Glomerular endothelial cell (primary cell): ENCODE results near the gene TMCC3. TPM values are rescaled to one million over a fixed set of nuclear protein-coding genes. Genes with fewer than 3 reads are reported as not detected.
"Not testable (repeated sequence)": the region's sequence is repeated elsewhere in the genome, so short reads cannot be mapped to it uniquely, and the experiment has no call there.

ENCODE experiments used
- DNase-seq: peaks from one replicate; pipeline ENCODE4 v3.0.0-alpha.2; 2011; ENCODE audit warnings: low read depth, low spot score; ENCODE audit errors: extremely low read depth
- total RNA-seq: library from RNA; depleted of rRNA; stranded (reverse); fragments of >200 nt; gene quantifications from 2 replicates; pipeline ENCODE4 v1.2.3, GENCODE V29; 2015

The TMCC3 gene
- total RNA-seq, 1 donor from 2014 or later, result 20.5 TPM

GRCh38 chr12:94604366-94604698 lies 46.0 kb downstream of the TMCC3 start:
- DNase-seq, result no peak

- no peak for DNase-seq
Observed at GRCh38 chr12:94603434-94604365, 46.7 kb downstream of the TMCC3 start.

- DNase-seq, result no peak
Observed at GRCh38 chr12:94602024-94602423, 48.3 kb downstream of the TMCC3 start.

- DNase-seq, result not testable (repeated sequence)
Observed at GRCh38 chr12:94601307-94601706, 49.0 kb downstream of the TMCC3 start.

- no peak for DNase-seq
Observed at GRCh38 chr12:94599189-94599588, 51.2 kb downstream of the TMCC3 start.

- no peak for DNase-seq
Observed at GRCh38 chr12:94597268-94597667, 53.1 kb downstream of the TMCC3 start.

GRCh38 chr12:94596596-94596995 lies 53.8 kb downstream of the TMCC3 start:
- no peak for DNase-seq

- no peak for DNase-seq
Observed at GRCh38 chr12:94595152-94595551, 55.2 kb downstream of the TMCC3 start.

- DNase-seq, result no peak
Observed at GRCh38 chr12:94594443-94594825, 55.9 kb downstream of the TMCC3 start.

- no peak for DNase-seq
Observed at GRCh38 chr12:94593822-94594442, 56.4 kb downstream of the TMCC3 start.

- not testable (repeated sequence) for DNase-seq
Observed at GRCh38 chr12:94592723-94593122, 57.6 kb downstream of the TMCC3 start.

- DNase-seq, result peak; percentile 62
Observed at GRCh38 chr12:94592080-94592479, 58.3 kb downstream of the TMCC3 start.

- no peak for DNase-seq
Observed at GRCh38 chr12:94590428-94590827, 59.9 kb downstream of the TMCC3 start.

- DNase-seq, result no peak
Observed at GRCh38 chr12:94589591-94590001, 60.8 kb downstream of the TMCC3 start.

- DNase-seq, result no peak
Observed at GRCh38 chr12:94588346-94588745, 62.0 kb downstream of the TMCC3 start.

- DNase-seq, result peak; percentile 64
Observed at GRCh38 chr12:94587266-94588241, 62.8 kb downstream of the TMCC3 start.

GRCh38 chr12:94586589-94587259 lies 63.6 kb downstream of the TMCC3 start:
- peak; percentile 54 for DNase-seq

- no peak for DNase-seq
Observed at GRCh38 chr12:94585626-94586025, 64.7 kb downstream of the TMCC3 start.

GRCh38 chr12:94584377-94584776 lies 66.0 kb downstream of the TMCC3 start:
- no peak for DNase-seq

- no peak for DNase-seq
Observed at GRCh38 chr12:94582591-94582990, 67.8 kb downstream of the TMCC3 start.
